HG03520 (cell line): ENCODE results near the gene GORAB.

Experiments
- ATAC-seq: cut with Tn5 transposase; IDR thresholded peaks from one replicate; pipeline ENCODE4 v1.9.1; 2021; ENCODE audit warnings: mild to moderate bottlenecking, moderate library complexity; ENCODE audit not compliant: unreplicated experiment

The GORAB gene

DNA sequence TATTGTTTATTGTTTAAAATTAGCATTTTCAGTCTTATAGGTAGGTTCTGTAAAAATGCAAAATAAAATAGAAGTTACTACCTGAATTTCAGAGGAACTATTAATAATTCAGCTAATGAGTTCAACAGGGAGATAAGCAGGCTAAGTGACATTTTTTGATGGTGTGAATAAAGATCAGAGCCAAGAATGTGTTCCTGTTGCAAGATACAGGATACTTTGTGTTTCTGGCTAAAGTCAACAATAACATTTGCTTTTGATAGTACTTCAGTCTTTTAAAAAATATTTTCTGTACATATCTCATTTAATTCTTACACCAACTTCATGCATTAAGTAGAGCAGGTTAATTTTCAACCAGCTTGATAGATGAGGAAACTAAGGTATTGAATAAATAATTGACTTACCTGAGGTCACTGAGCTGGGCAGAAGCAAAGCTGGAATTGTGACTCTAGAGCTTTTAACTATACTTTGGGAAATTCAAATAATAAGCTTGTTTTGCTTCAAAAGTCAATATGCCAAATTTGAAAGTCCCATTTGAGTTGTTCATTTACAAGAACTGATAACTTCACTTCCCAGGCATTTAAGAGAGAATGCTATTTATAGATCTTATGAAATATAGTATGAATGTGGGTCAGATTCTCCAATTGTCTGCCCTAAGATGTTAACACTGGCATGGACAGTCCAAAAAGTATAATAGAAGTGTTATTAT is 6.0 kb downstream of the GORAB start:
- no peak for ATAC-seq

DNA sequence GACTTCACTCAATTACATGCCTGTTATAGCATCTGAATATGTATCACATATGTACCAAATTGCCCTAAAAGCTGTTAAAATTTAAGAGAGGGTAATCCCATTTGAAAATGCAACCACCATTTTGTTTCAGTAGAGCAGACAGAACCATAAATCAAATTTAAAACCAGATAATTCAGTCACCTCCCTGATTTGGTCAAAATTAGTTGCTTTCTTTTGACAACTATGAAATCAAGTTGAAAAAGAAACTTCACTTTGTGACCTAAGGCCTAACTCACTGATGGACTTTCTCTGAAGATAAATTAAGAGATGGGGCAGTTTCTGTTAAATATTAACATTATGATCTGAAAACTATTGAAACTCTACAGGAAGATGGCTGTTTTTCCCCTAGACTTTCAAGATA is 6.7 kb downstream of the GORAB start:
- no peak for ATAC-seq

DNA sequence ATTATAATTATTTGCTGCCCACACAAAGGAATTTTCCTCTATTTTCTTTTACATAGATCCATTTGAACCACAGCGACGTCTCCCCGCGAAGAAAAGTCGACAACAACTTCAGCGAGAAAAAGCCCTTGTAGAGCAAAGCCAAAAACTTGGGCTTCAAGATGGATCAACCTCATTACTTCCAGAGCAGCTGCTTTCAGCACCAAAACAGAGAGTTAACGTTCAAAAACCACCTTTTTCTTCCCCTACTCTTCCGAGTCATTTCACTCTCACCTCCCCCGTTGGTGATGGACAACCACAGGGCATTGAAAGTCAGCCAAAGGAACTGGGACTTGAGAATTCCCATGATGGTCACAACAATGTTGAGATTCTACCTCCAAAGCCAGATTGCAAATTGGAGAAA is 7.2 kb downstream of the GORAB start:
- ATAC-seq = no peak

DNA sequence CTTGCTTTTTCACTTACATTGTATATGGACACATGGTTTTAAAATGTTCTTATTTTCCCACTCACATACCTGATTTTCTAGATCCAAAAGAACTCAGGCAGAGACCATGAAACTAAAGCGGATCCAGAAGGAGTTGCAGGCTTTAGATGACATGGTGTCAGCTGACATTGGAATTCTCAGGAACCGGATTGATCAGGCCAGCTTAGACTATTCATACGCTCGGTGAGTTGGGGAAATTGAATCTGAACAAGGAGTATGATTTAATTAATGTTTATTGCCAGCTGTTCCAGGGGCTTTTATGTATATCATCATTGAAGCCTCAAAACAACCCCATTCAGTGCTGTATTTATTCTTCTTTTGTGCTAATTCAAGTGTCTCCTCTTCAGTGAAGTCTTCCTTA is 12.7 kb downstream of the GORAB start:
- ATAC-seq = no peak

DNA sequence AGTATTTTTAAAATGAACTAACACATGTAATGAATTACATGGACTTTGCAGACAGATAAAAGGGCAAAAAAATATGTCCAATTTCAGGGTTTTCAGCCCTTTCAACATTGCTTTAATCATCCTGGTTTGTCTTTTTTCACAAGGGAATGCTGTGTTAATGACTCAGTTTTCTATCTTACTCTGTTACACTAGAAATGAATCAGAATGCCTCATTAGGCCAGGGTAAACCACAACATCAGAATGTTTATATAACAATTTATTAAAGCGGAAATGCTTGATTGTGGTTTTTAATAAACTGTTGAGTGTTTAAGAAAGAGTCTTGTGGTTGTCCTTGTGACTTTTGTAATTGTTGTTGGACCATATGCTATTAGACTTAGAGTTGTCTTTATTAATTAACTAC is 13.5 kb downstream of the GORAB start:
- no peak for ATAC-seq

DNA sequence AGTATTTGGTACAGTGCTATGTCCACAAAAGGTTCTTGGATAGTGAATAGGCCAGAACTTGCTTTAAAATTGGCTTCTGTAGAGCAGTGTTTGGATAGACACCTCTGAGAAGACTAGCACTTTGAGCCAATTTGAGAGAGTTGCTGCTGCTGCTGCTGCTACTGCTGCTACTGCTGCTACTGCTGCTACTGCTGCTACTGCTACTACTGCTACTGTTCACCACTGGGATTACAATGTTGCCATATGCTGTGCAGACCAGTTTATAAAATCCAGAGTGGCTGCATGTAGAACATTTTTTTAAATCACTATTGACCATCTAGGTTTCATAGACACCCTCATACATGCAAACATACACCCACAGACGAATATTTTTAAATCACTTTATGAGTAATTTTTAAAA is 15.3 kb downstream of the GORAB start:
- no peak for ATAC-seq

DNA sequence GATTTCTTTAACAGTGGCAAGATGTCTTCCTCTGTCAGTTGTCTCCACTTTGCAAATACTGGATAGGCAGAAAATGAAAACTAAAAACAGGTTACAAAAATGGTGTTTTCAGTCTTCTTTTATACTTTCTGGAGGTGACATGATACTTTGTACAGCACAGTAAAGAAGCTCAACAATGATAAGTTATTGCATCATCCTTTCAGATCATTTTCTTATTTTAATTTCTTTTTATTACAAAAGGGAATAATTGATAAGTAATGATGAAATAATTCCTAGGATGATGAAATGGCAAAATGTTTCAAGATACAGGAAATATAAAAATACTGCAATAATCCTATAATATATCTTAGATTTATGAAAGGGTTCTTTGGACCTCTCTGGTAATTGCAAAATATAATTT is 16.5 kb downstream of the GORAB start:
- ATAC-seq = no peak

DNA sequence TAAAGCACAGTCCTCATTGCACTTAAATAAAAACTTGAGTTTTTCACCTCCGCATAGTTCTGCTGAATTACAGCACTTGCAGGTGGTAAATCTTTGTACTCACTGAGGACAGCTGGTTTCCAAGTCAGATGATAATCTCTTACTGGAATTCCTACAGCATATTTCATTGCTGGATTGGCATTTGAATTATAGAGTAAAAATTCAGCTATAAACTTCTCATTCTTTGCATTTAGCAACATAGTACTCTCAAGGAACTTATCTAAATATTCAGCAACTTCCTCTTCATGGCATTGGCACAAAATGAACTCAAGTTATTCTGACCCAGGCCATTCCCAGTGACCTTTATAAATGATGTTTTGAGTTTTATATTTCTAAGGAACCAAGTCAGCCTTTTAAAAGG is 23.4 kb downstream of the GORAB start:
- no peak for ATAC-seq

DNA sequence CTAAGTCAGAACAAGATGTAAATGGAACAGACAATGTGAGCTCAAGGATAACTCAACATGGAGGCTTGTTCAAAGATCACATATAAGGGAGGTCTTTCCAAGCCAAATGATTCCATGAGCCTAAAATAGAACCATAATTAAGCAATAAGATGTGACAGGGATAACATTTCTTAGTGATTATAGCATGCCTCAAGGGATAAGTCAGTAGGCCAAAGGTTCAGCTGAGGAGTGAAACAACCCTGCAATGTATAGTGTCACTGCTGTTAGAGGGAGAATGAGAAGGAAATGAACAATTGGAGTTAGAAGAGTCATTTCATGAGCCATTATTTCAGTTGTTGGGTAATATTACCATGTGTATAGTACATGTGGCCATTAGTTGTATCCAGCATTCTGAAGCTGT is 25.0 kb downstream of the GORAB start:
- ATAC-seq = no peak

DNA sequence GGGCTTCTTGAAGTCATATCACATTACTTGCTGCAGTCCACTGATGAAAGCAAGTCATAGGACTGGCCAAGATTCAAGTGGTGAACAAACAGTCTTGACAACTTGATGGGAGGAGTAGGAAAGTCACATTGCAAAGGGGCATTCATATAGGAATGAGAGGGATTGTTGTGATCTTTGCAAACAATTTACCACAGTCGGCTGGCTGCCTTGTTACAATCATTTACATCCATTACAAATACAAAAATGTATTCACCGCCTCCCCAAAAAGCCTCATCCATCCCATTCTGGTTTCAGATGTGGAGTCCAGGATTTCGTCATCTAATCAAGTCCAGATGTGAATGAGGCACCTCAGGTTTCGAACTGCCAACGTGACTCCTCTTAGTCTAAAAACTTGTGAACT is 26.8 kb downstream of the GORAB start:
- no peak for ATAC-seq

DNA sequence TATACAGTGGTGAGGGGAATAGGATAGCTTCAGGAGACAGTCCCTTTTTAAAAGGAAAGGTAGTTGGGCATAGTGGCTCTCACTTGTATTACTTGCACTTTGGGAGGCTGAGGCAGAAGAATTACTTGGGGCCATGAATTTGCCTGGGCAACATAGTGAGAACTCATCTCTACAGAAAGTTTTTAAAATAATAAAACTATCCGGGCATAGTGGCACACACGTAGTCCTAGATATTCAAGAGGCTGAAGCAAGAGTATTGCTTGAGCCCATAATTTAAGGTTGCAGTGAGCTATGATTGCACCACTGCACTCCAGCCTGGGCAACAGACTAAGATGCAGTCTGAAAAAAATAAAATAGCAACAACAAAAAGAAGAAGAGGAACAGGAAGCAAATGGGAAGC is 27.2 kb downstream of the GORAB start:
- no peak for ATAC-seq

DNA sequence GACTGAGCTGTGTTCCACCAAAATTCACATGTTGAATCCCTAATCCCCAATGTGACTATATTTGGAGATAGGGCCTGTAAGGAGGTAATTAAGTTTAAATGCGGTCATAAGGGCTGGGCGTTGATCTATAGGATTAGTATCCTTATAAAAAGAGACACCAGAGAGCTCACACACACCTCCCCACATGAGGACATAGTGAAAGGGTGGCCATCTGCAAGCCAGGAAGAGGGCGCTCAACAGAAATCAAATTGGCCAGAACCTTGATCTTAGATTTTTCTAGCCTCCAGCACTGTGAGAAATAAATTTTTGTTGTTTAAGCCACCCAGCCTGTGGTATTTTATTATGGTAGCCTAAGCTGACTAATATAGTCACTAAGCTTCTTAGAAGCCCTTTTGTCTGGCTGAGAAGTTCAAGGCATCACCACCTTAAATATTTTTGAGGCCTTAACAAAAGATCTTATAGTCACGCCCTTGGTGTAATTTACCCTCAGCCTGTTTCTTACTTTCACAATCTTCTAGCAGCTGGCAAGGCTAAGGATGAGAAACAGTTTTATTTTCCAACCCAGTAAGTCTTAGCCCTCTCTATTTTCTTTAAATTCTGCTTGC is 28.8 kb downstream of the GORAB start:
- no peak for ATAC-seq

DNA sequence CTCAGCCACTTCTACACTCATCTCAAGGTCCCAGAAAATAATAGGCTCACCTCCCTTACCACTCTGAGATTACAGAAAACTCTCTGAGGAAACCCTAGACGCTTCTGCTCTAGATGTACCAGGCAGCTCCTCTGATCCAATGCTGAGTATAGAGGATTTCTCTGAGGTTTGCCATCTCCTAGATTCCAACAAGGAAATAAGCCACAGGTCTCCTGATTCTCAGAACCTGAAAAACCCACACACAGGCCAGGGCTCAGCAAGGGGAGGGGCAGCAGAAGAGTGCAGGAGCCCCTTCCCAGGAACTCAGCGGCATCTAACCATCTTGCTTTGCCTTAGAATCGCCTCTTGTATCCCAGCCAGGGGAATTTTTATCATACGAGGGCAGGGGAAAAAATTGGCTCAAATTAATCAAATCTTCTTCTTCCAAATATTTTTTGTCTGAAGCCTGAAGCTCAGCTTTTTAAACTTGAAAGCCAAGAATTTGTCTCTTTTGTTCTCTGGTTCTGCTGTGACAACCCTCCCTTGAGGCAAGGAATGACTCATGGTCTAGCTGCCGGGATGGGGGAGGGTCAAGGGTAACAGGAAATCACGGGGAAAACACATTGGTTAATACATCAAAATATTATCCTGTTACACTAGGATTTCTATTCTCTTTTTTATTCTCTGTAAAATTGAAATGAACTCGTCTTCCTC is 30.8 kb downstream of the GORAB start:
- ATAC-seq = peak; percentile 68

DNA sequence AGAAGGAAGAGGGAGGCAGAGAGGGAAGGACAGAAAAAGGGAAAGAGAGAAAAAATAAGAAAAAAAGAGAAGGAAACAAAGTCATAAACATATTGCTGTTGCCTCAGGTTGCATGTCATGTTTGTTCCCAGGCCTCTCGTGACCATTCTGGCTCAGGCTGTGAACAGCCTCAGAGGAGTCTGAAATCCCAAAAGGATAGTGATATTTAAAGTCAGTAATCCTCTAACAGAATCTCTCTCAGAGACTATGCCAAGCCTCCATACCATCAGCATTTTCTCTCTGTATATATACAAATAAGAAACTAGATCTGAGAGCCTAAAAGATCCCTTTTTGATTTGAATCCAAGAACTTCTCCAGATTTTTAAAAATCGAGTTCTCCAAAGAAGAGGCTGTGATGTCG is 35.2 kb downstream of the GORAB start:
- ATAC-seq = no peak

DNA sequence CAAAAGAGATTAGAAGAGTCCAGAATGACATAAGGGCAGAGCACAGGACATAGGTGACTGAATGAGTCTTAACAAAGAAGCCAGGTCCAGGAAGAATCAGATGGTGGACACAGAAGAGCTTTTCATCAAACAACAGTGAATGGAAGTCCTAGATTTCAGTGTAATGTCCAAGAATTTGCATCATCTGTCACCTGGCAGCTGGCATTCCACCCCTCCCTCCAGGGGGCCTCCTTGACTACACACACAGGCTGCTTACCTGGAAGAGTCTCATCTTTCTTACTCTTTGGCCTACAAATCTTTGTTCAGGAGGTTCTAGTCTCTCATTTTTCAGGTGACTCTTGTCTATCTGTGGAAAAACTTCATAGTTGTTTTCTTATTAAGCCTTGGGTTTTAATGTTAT is 36.2 kb downstream of the GORAB start:
- no peak for ATAC-seq

DNA sequence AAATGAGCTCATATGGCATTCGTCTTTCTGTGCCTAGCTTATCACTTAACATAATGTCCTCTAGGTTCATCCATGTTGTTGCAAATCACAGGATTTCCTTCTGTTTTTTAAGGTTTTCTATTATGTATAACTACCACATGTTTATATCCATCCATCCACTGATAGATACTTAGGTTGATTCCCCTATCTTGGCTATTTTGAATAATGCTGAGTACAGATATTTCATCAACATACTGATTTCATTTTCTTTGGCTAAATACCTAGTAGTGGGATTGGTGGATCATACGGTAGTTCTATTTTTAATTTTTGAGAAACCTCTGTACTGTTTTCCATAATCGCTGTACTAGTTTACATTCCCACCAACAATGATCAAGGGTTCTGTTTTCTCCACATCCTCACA is 45.0 kb downstream of the GORAB start:
- no peak for ATAC-seq

DNA sequence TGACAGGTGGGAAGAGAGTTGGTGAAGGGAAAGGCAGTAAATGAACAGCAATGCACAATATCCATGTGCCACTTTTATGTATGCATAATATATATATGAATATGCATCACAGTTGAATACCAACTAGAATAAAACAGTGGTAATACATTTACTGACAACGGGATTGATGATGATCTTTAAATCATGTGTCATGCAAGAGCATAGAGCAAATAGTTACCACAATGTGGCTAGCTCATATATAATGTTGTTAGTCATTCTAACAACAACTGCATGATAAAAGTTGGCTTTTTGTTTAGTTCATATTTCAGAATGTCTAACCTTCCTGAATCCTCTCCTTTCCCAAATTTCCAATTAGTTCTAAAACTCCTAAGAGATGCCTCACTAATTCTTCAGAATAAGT is 46.4 kb downstream of the GORAB start:
- no peak for ATAC-seq

DNA sequence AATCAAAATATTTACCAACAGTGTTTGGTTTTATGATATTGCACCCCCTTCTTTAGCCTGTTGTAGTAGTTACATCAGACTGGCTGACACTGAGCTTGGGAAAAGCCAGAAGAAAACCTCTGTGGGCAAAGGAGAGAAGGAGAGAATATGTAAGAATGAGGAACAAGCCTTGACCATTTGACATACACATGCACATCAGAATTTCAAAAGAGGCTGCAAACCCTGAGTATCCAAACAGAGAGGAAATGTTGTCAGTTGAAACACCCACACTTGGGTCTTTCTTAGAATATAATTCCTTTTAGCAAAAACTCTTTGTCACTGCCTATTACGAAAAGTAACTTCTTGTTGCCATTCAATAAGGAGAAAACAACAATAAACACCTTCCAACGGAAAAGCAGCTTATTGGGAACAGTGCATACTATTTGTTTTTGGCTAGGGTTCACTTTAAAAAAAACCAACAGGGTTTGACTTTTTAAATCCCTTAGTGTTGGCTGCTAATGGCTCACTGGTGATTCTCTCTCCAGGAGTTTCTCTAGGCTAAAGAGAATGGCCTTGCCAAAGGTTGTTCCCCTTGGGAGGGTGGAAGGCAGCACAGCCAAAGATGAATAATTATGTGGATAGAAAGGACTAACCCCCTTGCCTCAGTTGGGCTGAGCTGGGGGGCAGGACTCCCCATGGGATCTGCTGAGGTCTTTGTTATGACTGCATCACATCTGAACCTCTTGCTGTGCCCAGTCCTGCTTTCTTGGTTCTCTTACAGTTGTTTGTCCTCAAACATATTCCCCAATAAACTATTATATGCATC is 48.9 kb downstream of the GORAB start:
- no peak for ATAC-seq

DNA sequence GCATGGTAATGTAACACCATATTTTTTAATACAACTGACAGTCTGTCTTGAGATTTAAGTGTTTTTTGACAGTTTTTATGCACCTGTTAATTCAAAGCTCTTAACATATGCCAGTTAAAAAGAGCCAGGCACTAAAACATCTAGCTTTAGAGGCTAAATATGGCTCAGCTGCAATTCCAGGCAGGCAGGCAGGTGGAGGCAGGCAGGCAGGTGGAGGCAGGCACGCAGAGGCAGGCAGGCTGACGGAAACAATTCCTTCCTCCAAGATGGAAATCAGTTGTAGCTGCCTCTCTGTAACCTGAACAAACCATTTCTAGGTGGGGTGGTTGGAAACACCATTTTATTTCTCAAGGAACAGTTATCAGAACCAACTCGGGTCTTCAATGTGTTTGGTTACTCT is 51.2 kb downstream of the GORAB start:
- no peak for ATAC-seq

DNA sequence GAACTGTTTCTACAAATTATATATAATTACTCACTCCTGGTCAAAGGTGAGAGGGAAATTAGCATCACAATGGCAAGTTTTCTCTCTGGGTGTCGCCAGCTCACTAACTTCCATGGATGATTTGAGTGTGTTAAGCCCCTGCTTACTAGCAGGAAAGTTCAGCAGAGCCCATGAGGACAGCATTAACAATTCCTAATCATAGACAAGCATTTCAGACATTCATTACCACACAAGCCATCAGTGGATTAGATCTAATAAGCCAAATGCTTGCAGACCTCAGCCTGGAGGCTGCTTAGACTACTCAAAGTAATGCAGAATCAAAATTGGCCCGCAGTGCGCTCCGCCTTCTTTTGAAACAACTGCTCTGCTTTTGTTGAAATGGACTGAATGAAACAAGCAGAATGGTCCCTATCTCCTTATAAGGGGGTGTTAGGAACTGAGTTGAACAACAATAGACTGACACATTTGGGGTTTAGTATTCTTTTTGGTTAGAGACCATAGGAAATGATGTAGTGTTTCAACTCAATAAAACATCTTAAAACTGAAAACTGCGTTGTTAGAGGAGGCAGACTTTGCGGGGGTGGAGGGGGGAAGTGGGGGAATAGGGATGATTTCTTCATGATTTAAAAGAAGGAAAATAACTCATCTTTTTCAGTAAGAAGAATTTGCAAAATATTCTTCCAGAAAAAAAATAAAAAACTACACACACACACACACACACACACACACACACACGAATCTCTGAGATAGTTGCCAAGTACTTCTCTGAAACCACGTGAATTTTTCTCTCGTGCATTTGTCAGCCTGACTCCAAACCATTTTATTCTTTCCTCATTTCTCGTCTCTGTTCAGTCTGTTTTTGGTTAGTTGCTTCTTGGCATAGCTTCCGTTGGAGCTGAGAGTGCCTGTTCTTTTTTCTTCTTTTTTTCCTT is 54.6 kb downstream of the GORAB start:
- no peak for ATAC-seq

DNA sequence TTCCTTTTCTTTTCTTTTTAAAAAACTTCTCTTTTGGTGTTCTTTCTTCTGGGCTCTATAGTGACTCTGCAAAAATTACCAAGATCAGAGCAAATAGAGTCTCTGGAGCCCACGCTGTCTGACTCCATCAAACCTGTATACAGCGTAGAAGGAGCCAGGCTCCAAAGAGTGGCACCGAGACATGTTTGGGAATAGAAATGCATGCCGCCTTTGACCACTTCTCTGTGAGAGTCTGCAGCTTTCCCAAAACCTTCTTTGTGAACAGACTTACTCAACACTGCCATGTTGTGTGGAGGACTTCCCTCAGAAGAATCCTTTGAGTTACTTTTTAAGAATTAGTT is 55.3 kb downstream of the GORAB start:
- no peak for ATAC-seq
